Body of pancreas (tissue), 4 donors: ENCODE results near the gene PPAN.

Experiments used
- CTCF ChIP-seq, 7 experiments: fragments of 450-650 bp in 4 of 7; fragments of 200-600 bp in 3 of 7; sonication (generic) in 3 of 7; IDR thresholded peaks; one replicate each; pipeline ENCODE4 v1.5.1; 2016 to 2019; ENCODE audit warnings: antibody characterized with exemption in 7 of 7
- POLR2A ChIP-seq, 3 donors: fragments of 450-650 bp; IDR thresholded peaks; one replicate each; pipeline ENCODE4 v1.6.1; 2016; ENCODE audit warnings: antibody characterized with exemption in 3 of 3, mild to moderate bottlenecking in 2 of 3

DNA sequence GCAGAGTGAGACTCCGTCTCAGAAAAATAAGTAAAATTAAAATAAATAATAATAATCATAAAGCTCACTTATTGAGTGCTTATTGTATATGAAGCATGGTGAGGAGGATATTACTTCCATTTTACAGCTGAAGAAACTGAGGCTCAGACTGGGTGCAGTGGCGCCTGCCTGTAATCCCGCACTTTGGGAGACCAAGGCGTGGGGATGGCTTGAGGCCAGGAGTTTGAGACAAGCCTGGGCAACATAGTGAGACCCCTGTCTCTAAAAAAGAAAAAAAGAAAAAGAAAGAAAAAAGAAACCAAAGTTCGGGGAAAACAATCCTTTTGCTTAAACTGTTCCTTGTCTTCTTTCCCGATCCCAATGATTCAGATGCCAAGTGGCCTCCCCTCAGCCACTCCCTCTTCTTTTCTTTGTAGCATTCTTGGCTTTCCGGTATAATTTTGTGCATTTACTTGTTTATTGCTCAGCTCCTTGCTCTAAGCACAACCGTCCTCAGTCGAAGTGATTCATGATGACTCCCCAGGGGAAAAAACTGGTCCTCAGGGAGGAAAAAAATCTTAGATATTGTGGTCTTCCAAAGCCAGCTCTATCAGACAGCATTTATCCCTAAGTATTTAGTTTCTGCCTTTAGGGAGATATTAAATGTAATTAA, 14.5 kb downstream of the PPAN start:
- TF ChIP-seq CTCF (IDR thresholded peaks at IDR 0.05) = no peak
- TF ChIP-seq POLR2A (IDR thresholded peaks at IDR 0.05) = no peak
